Measurements from ENCODE around the gene FDPS.
"Not testable (repeated sequence)": the region's sequence is repeated elsewhere in the genome, so short reads cannot be mapped to it uniquely, and the experiment has no call there.

Gene FDPS

DNA sequence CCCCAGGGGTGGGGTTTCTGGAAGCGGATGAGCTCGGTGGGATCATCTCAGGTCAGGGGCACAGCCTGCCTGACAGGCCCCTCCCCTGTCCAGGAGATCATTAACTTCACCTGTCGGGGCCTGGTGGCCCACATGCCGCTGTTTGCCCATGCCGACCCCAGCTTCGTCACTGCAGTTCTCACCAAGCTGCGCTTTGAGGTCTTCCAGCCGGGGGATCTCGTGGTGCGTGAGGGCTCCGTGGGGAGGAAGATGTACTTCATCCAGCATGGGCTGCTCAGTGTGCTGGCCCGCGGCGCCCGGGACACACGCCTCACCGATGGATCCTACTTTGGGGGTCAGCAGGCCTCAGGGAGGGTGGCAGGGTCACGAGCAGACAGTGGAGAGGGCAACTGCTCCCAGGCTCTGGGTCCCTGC, 23.0 kb upstream of the FDPS start:
- no peak overlapping the region for H3K4me3 ChIP-seq (ENCODE audit: low read depth, low read length)
- no peak for DNase-seq (ENCODE audit: low read depth)
- TF ChIP-seq, protein P1, sequence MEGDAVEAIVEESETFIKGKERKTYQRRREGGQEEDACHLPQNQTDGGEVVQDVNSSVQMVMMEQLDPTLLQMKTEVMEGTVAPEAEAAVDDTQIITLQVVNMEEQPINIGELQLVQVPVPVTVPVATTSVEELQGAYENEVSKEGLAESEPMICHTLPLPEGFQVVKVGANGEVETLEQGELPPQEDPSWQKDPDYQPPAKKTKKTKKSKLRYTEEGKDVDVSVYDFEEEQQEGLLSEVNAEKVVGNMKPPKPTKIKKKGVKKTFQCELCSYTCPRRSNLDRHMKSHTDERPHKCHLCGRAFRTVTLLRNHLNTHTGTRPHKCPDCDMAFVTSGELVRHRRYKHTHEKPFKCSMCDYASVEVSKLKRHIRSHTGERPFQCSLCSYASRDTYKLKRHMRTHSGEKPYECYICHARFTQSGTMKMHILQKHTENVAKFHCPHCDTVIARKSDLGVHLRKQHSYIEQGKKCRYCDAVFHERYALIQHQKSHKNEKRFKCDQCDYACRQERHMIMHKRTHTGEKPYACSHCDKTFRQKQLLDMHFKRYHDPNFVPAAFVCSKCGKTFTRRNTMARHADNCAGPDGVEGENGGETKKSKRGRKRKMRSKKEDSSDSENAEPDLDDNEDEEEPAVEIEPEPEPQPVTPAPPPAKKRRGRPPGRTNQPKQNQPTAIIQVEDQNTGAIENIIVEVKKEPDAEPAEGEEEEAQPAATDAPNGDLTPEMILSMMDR (IDR thresholded peaks at IDR 0.05; ENCODE audit: insufficient read depth, low read depth, low read length, missing control alignments) = no peak

DNA sequence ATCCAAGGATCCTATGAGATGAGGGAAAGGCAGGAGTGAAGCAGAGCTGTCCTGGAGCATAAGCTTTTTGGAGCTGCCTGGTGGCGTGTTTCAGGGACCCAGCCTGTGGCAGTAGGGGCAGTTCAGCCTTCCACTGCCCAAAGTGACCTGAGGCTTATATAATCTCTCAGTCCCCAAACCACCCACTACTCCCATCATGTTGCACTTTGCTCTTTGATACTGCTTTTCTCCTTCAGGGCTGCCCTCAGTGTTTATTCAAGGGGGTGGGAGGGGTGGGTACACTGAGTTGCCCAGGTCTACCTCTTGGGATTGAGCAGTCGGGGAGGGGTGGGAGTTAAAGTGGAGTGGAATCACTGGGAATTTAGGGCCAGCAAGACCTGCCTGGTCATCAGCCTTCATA, 22.1 kb upstream of the FDPS start:
- TF ChIP-seq, protein P1 (IDR thresholded peaks at IDR 0.05; ENCODE audit: insufficient read depth, low read depth, low read length, missing control alignments) = no peak
- H3K4me3 ChIP-seq (ENCODE audit: low read depth, low read length) = no peak overlapping the region
- DNase-seq (ENCODE audit: low read depth) = no peak

DNA sequence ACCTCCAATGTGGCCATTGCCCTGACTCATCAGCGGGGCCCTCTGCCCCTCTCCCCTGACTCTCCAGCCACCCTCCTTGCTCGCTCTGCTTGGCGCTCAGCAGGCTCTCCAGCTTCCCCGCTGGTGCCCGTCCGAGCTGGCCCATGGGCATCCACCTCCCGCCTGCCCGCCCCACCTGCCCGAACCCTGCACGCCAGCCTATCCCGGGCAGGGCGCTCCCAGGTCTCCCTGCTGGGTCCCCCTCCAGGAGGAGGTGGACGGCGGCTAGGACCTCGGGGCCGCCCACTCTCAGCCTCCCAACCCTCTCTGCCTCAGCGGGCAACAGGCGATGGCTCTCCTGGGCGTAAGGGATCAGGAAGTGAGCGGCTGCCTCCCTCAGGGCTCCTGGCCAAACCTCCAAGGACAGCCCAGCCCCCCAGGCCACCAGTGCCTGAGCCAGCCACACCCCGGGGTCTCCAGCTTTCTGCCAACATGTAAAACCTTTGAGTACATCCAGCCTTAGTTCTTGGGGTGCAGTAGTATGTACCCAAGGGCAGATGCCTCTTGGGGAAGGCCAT, 20.6 kb upstream of the FDPS start:
- TF ChIP-seq, protein P1 (IDR thresholded peaks at IDR 0.05; ENCODE audit: insufficient read depth, low read depth, low read length, missing control alignments) = no peak
- DNase-seq (ENCODE audit: low read depth) = no peak
- H3K4me3 ChIP-seq (ENCODE audit: low read depth, low read length) = no peak overlapping the region

DNA sequence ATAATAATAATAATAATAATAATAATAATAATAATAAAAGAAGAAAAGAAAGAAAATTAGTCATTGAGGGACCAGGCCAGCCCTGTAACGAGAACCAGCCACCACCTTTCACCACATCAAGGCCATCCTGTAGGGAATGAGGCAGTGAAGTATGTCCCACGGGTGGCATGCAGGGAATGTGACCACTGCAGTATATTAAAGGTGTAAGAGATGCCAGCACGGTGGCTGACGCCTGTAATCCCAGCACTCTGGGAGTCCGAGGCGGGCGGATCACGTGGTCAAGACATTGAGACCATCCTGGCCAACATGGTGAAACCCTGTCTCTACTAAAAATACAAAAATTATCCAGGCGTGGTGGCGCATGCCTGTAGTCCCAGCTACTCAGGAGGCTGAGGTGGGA, 17.7 kb upstream of the FDPS start:
- not testable (repeated sequence) for DNase-seq (ENCODE audit: low read depth); H3K4me3 ChIP-seq (ENCODE audit: low read depth, low read length)

DNA sequence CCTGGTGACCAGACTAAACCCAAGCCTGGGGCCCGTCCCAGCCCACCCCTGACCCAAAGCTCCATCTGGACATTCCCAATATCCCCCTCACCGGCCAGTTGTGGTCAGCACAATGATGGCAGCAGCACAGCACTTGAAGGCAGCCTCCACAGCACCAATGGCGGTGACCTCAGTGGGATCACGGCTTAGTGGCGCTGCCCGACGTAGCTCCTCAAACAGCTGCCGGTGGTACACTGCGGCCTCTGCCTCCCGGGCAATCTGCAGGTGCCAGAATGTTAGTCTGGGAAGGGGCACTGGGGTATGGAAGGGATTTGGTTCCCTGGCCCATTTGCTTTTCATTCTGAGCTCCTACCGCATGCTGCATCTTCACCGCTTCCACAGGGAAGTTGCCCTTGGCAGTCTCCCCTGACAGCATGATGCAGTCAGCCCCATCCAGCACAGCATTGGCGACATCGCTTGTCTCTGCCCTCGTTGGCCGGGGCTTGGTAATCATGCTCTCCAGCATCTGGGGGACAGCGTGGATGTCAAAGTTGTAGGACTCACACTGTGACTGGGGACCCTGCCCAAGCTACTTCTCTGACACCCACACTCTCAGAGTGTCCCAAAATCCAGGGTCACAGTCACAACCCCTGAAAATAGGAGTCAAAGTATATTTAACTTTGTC, 15.4 kb upstream of the FDPS start:
- TF ChIP-seq, protein P1 (IDR thresholded peaks at IDR 0.05; ENCODE audit: insufficient read depth, low read depth, low read length, missing control alignments) = no peak
- DNase-seq (ENCODE audit: low read depth) = no peak

DNA sequence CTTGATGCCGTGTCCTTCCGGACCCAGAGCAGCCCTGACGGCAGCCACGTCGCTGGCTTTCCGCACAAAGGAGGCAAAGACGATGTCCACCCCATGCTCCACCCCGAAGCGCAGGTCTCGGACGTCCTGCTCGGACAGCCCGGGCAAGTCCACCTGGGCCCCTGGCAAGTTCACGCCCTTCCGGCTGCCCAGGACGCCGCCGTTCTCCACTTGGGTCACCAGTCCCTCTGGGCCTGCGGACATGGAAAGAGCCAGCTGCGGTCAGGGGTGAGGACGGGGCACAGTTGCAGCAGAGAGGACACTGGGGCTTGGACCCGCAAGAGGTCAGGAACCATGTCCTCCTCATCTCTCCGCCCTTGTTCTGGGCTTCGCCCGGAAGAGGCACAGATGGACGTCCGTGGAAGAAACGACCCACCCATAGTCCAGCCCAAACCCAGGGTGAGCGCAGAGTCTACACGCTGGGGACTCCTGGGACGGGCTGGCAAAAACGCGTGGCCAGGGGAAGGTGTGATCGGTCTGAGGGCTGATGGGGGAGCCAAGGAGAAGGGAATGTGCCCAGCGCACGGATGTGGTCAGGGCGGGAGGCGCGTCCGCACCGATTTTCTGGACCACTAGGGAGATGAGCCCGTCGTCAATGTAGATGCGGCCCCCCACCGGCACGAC, 14.0 kb upstream of the FDPS start:
- TF ChIP-seq, protein P1 (IDR thresholded peaks at IDR 0.05; ENCODE audit: insufficient read depth, low read depth, low read length, missing control alignments) = no peak
- no peak for DNase-seq (ENCODE audit: low read depth)
- H3K4me3 ChIP-seq (ENCODE audit: low read depth, low read length) = no peak overlapping the region

More for the DNA sequence above, 15.4 kb upstream of the FDPS start:
- no peak overlapping the region for H3K4me3 ChIP-seq (ENCODE audit: low read depth, low read length)

DNA sequence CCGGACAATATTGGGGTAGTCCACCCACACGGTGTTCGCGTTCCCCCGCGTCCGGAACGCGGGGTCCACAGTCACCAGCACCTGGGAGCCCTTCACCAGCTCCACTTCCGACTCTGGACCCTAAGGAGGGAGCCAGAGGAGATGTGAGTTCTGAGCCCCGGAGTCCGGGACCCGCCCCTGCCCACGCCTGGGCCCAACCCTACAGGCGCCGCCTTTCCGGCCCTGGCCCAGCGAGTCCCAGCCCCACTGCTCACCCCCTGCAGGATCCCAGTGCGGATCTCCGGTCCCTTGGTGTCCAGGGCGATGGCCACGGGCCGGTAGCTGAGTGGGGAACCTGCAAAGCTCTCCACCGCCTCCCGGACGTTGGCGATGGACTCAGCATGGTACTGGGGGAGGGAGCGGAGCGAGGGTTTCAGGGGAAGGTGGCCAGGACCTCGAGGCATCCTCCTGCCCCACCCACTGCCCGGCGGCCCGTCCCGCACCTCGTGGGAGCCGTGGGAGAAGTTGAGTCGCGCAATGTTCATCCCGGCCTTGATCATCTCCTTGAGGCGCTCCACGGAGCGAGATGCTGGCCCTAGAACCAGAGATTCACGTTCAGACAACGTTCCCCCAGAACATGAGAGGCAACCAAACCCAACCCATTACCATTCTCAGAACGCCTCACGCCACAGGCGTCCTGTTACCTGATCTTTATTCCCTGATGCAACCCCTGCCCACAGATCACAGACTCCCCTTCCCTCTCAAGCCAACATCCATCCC, 13.3 kb upstream of the FDPS start:
- H3K4me3 ChIP-seq (ENCODE audit: low read depth, low read length) = no peak overlapping the region
- TF ChIP-seq, protein P1 (IDR thresholded peaks at IDR 0.05; ENCODE audit: insufficient read depth, low read depth, low read length, missing control alignments) = no peak
- DNase-seq (ENCODE audit: low read depth) = no peak
